Stimulated activated CD4-positive, alpha-beta T cell treated with anti-CD3 and anti-CD28 coated beads, Interleukin-2, amount 100 ng/mL, for 4 hours (primary cell): ENCODE measurements around the gene PCNT.

Experiments
- DNase-seq: peaks from one replicate; pipeline ENCODE4 v3.0.0-alpha.2; 2020; ENCODE audit warnings: low read depth

Gene PCNT

DNA sequence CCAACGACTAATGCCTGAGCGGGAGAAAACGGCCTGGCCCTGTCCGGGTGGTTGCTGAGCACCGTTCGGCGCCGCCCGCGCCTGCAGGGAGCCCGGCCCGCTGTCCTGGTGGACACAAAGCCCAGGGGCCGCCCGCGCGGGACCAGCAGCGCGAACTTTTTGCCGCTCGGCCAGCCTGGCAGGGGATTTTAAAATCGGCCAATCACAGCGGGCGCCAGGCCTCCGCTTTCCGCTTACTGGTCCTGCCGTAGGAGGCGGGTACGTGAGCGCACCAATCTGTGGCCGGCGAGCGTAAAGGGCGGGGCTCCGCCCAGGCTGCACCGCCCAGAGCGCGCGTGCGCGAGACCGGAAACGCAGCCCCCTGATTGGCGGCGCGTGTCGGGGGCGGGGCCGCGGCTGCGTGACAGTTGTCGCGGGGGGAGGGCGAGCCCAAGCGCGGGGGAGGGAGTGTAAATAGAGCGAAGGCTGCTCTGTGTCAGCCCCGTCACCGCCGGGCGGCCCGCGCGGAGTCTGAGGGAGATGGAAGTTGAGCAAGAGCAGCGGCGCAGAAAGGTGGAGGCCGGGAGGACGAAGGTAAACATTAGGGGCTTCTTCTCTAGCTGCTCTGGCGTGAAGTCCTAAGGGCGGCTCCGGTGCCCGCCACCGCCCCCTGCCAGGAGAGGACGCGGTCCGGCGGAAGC, at the start of gene PCNT, which contains the start of gene C21orf58:
Gene PCNT (plus strand): TSS at position 447 of the 680 bp plus-strand sequence. CDS start 73 bp downstream, at position 520.
Gene C21orf58 (minus strand): TSS at position 161 of the 680 bp plus-strand sequence. CDS start 1,132 bp downstream, outside the sequence.
- DNase-seq: peak; percentile 97

DNA sequence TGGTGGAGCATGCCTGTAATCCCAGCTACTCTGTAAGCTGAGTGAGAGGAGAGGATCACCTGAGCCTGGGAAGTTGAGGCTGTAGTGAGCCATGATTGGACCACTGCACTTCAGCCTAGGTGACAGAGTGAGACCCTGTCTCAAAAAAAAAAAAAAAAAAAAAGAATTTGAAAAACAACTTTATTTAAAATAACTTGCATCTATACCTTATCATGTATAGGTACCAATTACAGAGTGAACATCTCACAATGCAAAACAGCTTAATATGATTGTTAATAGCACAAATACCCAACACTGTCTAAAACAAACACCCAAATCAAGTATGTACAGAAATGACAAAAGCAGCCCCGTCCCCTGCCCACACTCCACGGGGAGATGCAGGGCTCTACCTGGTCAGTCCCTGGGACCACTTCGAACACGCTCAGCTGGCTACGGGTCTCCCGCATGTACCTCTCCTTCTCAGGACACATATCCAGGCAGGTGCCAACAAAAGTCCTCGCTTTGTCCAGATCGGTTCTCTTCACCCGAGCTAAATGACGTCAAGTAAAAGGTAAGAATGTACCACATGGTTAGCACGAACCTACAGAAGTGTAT, 49.1 kb upstream of the PCNT start:
- DNase-seq: no peak

GRCh38 chr21:46284077-46284644, 39.8 kb upstream of the PCNT start:
- DNase-seq: no peak

GRCh38 chr21:46284733-46285132, 39.2 kb upstream of the PCNT start:
- no peak for DNase-seq

DNA sequence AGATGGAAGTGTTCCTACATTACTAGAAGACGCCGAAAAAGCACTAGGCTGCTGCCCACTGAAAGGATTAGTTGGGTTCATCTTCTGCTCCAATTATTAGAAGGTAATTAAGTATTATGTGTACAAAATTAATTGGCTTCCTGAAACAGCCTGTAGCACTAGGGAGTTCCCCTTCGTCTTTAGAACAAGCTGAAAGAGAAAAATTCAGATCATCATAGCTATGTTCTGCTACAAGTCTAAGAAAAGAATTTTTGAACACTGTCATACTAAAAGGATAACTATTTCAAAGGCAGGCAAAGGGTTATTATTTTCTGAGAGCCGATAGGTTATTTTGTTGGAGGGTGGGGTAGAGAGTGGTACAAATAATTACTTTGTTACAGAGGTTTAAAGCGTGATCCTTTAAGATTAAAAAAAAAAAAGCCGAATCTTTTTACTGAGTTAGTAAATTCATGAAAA, 38.7 kb upstream of the PCNT start, which contains the start of gene MCM3AP:
Gene MCM3AP (minus strand): TSS at position 406 of the 456 bp plus-strand sequence. CDS start 325 bp downstream, at position 81.
- DNase-seq: no peak

GRCh38 chr21:46285761-46286647, 38.0 kb upstream of the PCNT start, which contains the start of gene YBEY:
YBEY (plus strand) TSS chr21:46286342; CDS start chr21:46286914, 572 bp downstream.
- peak; percentile 74 for DNase-seq

GRCh38 chr21:46286648-46287002, 37.3 kb upstream of the PCNT start:
- no peak for DNase-seq

DNA sequence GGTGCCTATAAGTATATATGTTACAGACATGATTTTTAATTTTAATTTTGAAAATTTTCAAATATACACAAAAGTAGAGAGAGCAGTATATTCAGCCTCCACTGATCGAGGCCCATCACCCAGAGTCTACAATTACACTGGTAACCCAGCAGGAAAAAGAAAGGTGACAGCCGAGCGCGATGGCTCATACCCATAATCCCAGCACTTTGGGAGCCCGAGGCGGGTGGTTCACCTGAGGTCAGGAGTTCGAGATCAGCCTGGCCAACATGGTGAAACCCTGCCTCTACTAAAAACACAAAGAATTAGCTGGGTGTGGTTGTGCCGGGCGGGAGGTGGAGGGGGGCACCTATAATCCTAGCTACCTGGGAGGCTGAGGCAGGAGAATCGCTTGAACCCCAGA, 36.4 kb upstream of the PCNT start:
- no peak for DNase-seq

- DNase-seq: no peak
Measured at GRCh38 chr21:46289655-46290179, 34.2 kb upstream of the PCNT start.

DNA sequence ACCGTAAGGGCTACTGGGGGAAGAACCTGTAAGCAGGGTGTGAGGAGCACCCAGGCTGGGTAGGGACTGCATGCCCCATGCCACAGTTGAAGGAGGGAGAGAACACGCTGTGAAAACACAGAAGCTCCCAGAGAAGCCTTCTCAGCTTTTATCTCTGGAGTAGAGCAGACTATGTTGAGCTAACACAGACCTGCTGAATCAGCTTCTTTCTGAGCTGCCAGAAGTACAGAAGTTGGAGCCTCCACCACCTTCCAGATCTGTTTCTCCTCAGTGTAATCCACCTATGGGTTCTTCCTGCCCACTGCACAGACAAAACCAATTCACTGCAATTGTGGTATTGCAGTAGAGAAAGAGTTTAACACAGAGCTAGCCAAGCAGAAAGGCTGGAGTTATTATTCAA, 32.4 kb upstream of the PCNT start:
- DNase-seq: no peak

DNA sequence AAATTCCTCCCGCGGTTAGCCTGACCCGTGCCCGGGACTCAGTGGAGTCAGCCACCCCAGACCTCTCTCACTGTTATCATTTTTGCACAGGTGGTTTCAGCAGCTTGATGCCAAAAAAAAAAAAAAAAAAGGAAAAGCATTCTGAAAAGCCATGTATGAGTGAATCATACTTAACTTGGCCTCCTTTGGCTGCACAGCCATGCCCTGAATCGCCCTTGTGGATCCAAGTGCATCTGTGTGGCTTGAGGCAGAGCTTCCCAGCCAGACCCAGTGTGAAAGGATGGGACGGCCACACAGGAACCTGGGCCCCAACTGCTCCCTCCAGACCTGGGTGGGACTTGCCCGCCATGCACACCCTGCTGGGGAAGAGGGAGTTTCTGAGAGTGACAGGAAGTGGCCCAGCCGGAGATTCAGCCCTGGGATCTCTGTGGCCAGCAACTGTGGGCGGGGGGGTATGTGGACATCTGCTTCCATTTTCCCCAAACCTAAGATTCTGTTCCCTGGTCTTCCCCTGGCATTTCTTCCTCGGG, 29.2 kb upstream of the PCNT start:
- DNase-seq: no peak

DNA sequence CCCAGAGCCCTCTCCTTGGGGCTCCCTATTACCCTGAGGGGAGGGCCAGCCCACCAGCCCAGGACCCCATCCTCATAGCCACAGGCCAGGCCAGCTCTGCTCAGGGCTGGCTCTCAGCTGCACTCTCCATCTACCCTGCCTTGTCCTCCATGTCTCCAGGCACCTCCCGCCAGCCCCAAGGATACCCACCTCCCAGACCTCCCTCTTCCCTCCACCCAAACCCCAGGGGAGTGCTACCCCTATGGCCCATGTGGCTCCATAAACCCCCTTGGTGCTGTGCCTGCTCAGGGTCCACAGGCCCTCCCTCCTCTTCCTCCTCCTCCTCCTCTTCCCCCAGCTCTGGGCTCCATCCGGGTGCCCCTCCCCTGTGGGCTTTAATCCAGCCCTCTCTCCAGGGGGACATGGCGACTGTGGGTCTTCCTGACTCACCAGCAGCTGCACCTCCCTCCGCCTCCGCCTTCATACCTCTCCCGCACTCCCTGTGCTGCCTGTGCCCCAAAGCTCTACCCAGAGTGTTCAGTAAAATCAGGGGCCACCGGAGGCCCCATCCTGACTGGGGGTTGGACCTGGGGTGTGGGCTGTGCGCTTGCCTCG, 28.7 kb upstream of the PCNT start:
- no peak for DNase-seq

- peak; percentile 50 for DNase-seq
Measured at GRCh38 chr21:46295996-46296752, 27.8 kb upstream of the PCNT start.

DNA sequence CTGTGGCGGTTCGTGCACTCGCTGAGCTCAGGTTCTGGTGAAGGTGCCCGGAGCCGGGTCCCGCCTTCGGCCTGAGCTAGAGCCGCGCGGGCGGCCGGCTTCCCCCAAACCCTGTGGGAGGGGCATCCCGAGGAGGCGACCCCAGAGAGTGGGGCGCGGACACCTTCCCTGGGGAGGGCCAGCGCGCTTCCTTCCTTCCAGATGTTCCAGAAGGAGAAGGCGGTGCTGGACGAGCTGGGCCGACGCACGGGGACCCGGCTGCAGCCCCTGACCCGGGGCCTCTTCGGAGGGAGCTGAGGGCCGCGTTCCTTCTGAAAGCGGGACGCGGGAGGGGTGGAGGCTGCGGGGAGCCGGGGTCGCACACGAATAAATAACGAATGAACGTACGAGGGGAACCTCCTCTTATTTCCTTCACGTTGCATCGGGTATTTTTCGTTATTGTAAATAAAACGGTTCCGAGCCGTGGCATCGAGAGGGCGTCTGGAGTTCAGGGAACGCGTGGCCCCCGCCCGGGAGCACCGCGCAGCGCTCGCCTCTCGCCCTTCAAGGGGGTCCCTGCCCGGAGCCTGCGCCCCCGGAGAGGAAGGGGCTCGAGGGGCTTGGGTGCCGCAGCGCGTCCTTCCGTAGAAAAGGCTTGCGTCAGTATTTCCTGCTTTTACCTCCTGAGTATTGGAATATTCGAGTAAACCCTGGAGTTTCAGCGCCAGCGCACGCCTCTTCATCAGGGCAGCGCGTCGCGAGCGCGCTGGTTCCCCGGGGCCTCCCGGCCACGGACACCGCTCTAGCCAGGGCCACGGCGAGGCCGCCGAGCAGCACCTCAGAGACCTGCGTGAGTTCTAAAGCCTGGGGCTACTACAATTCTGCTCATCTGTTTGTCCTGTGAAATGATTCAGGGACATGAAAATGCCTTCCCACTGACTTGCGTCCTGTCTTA, 26.4 kb upstream of the PCNT start:
- no peak for DNase-seq

GRCh38 chr21:46299167-46299566, 24.8 kb upstream of the PCNT start:
- DNase-seq: no peak

- DNase-seq: no peak
Measured at GRCh38 chr21:46301759-46302158, 22.2 kb upstream of the PCNT start.

DNA sequence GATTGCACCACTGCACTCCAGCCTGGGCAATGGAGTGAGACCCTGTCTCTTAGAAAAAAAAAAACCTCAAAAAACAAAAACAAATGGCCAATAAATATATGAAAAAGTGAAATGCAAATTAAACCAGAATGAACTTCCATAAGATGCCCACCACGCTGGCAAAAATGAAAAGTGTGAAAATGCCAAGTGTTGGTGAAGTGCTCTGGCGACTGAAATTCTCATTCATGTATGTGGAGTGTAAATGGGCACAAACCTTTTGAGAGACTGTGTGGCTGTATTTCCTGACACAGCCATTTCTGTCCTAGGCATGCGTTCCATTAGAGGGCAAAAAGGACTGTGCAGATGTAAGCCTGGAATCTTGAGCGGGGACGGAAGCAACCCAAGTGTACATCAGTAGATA, 19.5 kb upstream of the PCNT start:
- DNase-seq: no peak

DNA sequence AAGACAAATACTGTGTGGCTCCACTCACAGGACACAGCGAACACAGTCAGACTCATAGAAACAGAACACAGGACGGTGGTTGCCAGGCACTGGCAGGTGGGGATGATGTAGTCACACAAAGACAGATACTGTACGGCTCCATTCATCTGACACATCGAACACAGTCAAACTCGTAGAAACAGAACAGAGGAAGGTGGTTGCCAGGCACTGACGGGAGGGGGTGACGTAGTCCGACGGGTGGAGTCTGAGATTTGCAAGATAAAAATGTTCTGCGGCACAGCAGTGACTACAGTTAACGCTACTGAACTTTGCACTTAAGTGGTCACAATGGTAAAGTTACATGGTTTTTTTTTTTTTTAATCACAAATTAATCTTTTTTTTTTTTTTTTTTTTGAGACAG, 19.0 kb upstream of the PCNT start:
- no peak for DNase-seq

DNA sequence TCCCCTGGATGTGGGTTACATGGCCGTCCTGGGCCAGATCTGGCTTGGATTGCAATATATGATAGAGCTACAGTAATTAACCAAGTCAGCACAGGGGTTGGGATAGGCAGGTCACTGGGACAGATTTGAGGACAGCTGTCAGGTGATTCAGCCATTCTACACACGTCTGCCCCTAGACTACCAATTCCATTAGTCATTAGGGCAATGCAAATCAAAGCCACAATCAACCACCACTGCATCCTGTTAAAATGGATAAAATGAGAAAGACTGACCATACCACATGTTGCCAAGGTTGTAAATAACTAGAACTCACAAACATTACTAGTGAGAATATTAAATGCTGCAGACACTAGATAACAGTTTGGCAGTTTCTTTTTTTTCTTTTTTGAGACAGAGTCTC, 16.3 kb upstream of the PCNT start:
- DNase-seq: no peak
